ENCODE measurements around the gene MEGF8. TPM values are rescaled to one million over a fixed set of nuclear protein-coding genes. Genes with fewer than 3 reads are reported as not detected.
A peak's percentile ranks its signal among the peaks of the same experiment; 100 is the strongest.

The MEGF8 gene
- total RNA-seq, 1 donor from 2014 or later, result 69.3 TPM

- H3K4me1 Mint-ChIP-seq (ENCODE audit: unreplicated experiment), result peaks cover 3% of the 10 kb centered on the region
- no peaks in the 10 kb centered on the region for H3K9me3 Mint-ChIP-seq (ENCODE audit: unreplicated experiment)
- TF ChIP-seq CTCF (IDR thresholded peaks at IDR 0.05; ENCODE audit: unreplicated experiment), result no peak
- no peak for DNase-seq (ENCODE audit: low spot score)
- H3K27ac Mint-ChIP-seq (ENCODE audit: unreplicated experiment), result no peak overlapping the region
- H3K4me3 Mint-ChIP-seq (ENCODE audit: unreplicated experiment), result no peak overlapping the region
- H3K27me3 Mint-ChIP-seq (ENCODE audit: unreplicated experiment), result peaks cover 14% of the 10 kb centered on the region
- H3K36me3 Mint-ChIP-seq (ENCODE audit: low read depth, unreplicated experiment), result peaks cover 28% of the 10 kb centered on the region
Measured at GRCh38 chr19:42375415-42376176, 50.2 kb downstream of the MEGF8 start.

- peaks cover 3% of the 10 kb centered on the region for H3K4me1 Mint-ChIP-seq (ENCODE audit: unreplicated experiment)
- H3K4me3 Mint-ChIP-seq (ENCODE audit: unreplicated experiment), result no peak overlapping the region
- peaks cover 14% of the 10 kb centered on the region for H3K27me3 Mint-ChIP-seq (ENCODE audit: unreplicated experiment)
- H3K36me3 Mint-ChIP-seq (ENCODE audit: low read depth, unreplicated experiment), result peaks cover 26% of the 10 kb centered on the region
- H3K27ac Mint-ChIP-seq (ENCODE audit: unreplicated experiment), result no peak overlapping the region
- TF ChIP-seq CTCF (IDR thresholded peaks at IDR 0.05; ENCODE audit: unreplicated experiment), result no peak
- H3K9me3 Mint-ChIP-seq (ENCODE audit: unreplicated experiment), result no peaks in the 10 kb centered on the region
- DNase-seq (ENCODE audit: low spot score), result no peak
Measured at GRCh38 chr19:42376177-42376555, 50.7 kb downstream of the MEGF8 start.

GRCh38 chr19:42378225-42379215 lies 53.1 kb downstream of the MEGF8 start:
- Mint-ChIP-seq H3K27me3 (ENCODE audit: unreplicated experiment) (peaks cover 11% of the 10 kb centered on the region), H3K4me3 (ENCODE audit: unreplicated experiment) (no peak overlapping the region), H3K4me1 (ENCODE audit: unreplicated experiment) (peaks cover 2% of the 10 kb centered on the region), H3K36me3 (ENCODE audit: low read depth, unreplicated experiment) (peaks cover 21% of the 10 kb centered on the region), H3K27ac (ENCODE audit: unreplicated experiment) (peak overlapping the region; percentile 28), H3K9me3 (ENCODE audit: unreplicated experiment) (no peaks in the 10 kb centered on the region)
- DNase-seq (ENCODE audit: low spot score), result no peak
- TF ChIP-seq CTCF (IDR thresholded peaks at IDR 0.05; ENCODE audit: unreplicated experiment), result no peak

GRCh38 chr19:42380155-42380554 lies 54.7 kb downstream of the MEGF8 start:
- H3K4me1 Mint-ChIP-seq (ENCODE audit: unreplicated experiment), result peaks cover 2% of the 10 kb centered on the region
- TF ChIP-seq CTCF (IDR thresholded peaks at IDR 0.05; ENCODE audit: unreplicated experiment), result no peak

More at GRCh38 chr19:42380155-42380554, 54.7 kb downstream of the MEGF8 start:
- Mint-ChIP-seq H3K36me3 (ENCODE audit: low read depth, unreplicated experiment) (peaks cover 12% of the 10 kb centered on the region), H3K27ac (ENCODE audit: unreplicated experiment) (no peak overlapping the region), H3K4me3 (ENCODE audit: unreplicated experiment) (no peak overlapping the region), H3K27me3 (ENCODE audit: unreplicated experiment) (peaks cover 5% of the 10 kb centered on the region), H3K9me3 (ENCODE audit: unreplicated experiment) (no peaks in the 10 kb centered on the region)
- no peak for DNase-seq (ENCODE audit: low spot score)

Data from endothelial cell (in vitro differentiated cells).